ENCODE data around the gene MATK. TPM values are rescaled to one million over a fixed set of nuclear protein-coding genes. Genes with fewer than 3 reads are reported as not detected.

Gene MATK
- total and polyA plus RNA-seq, 2 donors (not counting 1 experiment from before 2014, with no cell fraction given): 1.3 to 8.2 TPM

GRCh38 chr19:3748965-3749364 is 37.2 kb downstream of the MATK start:
- H3K4me3 ChIP-seq (ENCODE audit: control extremely low read depth in 1 of 5, extremely low read depth in 1 of 5, insufficient read depth in 1 of 5, low read depth in 2 of 5, low read length in 4 of 5): no peak overlapping the region
- Mint-ChIP-seq H3K9me3 (ENCODE audit: insufficient read depth) (no peaks in the 10 kb centered on the region), H3K4me1 (no peaks in the 10 kb centered on the region), H3K27me3 (no peaks in the 10 kb centered on the region), H3K27ac (no peak overlapping the region), H3K4me3 (no peak overlapping the region)
- H3K9me3 ChIP-seq (ENCODE audit: control extremely low read depth in 1 of 3, control insufficient read depth in 2 of 3, insufficient read depth in 1 of 3, low read length in 2 of 3): peaks cover 0 to 6% (median 0%) of the 10 kb centered on the region in 3 donors
- H3K27ac ChIP-seq (ENCODE audit: low read length in 2 of 2): no peak overlapping the region
- ChIA-PET CTCF (interaction anchor here (1.1 kb wide), 1 partner anchor 73 kb away, joined by 3 read pairs; no protein-coding TSS in a partner anchor), POLR2A (no interaction called here)
- H3K27me3 ChIP-seq (replicated peaks in 1 of 4; ENCODE audit: control extremely low read depth in 1 of 4, control insufficient read depth in 3 of 4, insufficient read depth in 4 of 4, low read length in 3 of 4): no peaks in the 10 kb centered on the region
- DNase-seq: no peak
- peaks cover 15% of the 10 kb centered on the region for H4K20me1 ChIP-seq (ENCODE audit: control insufficient read depth, insufficient read depth, low read length, poor library complexity, severe bottlenecking)
- ATAC-seq (ENCODE audit: low read depth): no peak
- WGBS (ENCODE audit: insufficient coverage): 79% methylated on average over 3 of the region's 8 CpGs
- H3K36me3 ChIP-seq (replicated peaks in 1 of 2; ENCODE audit: control extremely low read depth in 1 of 2, control insufficient read depth in 1 of 2, extremely low read depth in 1 of 2, insufficient read depth in 2 of 2, low read length in 1 of 2): peaks cover 1 to 27% of the 10 kb centered on the region in 2 experiments
- no peak overlapping the region for H3K9ac ChIP-seq (ENCODE audit: low read length)
- H2AFZ ChIP-seq (ENCODE audit: insufficient read depth, low read depth, low read length, poor library complexity, severe bottlenecking): no peak overlapping the region
- no peak for TF ChIP-seq EZH2 (IDR thresholded peaks at IDR 0.05; ENCODE audit: borderline replicate concordance, insufficient read depth, low read depth, low read length, poor library complexity, severe bottlenecking)
- TF ChIP-seq, protein P1, sequence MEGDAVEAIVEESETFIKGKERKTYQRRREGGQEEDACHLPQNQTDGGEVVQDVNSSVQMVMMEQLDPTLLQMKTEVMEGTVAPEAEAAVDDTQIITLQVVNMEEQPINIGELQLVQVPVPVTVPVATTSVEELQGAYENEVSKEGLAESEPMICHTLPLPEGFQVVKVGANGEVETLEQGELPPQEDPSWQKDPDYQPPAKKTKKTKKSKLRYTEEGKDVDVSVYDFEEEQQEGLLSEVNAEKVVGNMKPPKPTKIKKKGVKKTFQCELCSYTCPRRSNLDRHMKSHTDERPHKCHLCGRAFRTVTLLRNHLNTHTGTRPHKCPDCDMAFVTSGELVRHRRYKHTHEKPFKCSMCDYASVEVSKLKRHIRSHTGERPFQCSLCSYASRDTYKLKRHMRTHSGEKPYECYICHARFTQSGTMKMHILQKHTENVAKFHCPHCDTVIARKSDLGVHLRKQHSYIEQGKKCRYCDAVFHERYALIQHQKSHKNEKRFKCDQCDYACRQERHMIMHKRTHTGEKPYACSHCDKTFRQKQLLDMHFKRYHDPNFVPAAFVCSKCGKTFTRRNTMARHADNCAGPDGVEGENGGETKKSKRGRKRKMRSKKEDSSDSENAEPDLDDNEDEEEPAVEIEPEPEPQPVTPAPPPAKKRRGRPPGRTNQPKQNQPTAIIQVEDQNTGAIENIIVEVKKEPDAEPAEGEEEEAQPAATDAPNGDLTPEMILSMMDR (IDR thresholded peaks at IDR 0.05): no peak
- intact Hi-C loops (cut with micrococcal nuclease): no loop called here
- no peak overlapping the region for H3K4me2 ChIP-seq (replicated peaks; ENCODE audit: low read depth, low read length, poor library complexity, severe bottlenecking)
- H3K79me2 ChIP-seq (ENCODE audit: control insufficient read depth, insufficient read depth, low read length): no peaks in the 10 kb centered on the region
- H3K4me1 ChIP-seq (ENCODE audit: control insufficient read depth in 2 of 2, insufficient read depth in 2 of 2, low read length in 2 of 2): no peaks in the 10 kb centered on the region

DNA sequence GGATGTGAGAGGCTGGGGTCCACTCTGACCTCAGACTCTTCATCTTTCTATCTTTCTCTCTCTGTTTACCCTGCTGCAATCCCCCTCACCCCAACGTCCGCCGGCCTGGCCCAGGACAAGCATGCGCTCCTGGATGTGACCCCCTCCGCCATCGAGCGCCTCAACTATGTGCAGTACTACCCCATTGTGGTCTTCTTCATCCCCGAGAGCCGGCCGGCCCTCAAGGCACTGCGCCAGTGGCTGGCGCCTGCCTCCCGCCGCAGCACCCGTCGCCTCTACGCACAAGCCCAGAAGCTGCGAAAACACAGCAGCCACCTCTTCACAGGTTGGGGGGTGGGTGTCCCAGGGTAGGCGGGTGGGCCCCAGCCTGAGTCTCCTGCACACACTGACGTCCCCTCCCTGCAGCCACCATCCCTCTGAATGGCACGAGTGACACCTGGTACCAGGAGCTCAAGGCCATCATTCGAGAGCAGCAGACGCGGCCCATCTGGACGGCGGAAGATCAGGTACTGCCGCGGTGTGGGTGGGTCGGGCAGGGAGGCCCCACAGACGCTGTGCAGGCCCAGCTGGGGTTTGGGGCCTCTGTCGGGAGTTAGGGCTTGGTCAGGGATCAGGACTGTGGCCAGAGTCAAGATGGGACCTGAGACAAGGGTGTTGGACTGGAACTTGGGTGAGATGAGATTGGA is 39.7 kb downstream of the MATK start:
- H3K4me3 Mint-ChIP-seq: no peak overlapping the region
- DNase-seq: no peak
- H3K9me3 Mint-ChIP-seq (ENCODE audit: insufficient read depth): no peaks in the 10 kb centered on the region
- Histone ChIP-seq H4K20me1 (ENCODE audit: control insufficient read depth, insufficient read depth, low read length, poor library complexity, severe bottlenecking) (peaks cover 9% of the 10 kb centered on the region), H3K27ac (ENCODE audit: low read length in 2 of 2) (no peak overlapping the region), H3K79me2 (ENCODE audit: control insufficient read depth, insufficient read depth, low read length) (no peaks in the 10 kb centered on the region), H3K9ac (ENCODE audit: low read length) (no peak overlapping the region), H3K9me3 (ENCODE audit: control extremely low read depth in 1 of 3, control insufficient read depth in 2 of 3, insufficient read depth in 1 of 3, low read length in 2 of 3) (peaks cover 0 to 6% (median 0%) of the 10 kb centered on the region in 3 donors), H3K4me2 (replicated peaks; ENCODE audit: low read depth, low read length, poor library complexity, severe bottlenecking) (no peak overlapping the region), H2AFZ (ENCODE audit: insufficient read depth, low read depth, low read length, poor library complexity, severe bottlenecking) (no peak overlapping the region), H3K27me3 (replicated peaks in 1 of 4; ENCODE audit: control extremely low read depth in 1 of 4, control insufficient read depth in 3 of 4, insufficient read depth in 4 of 4, low read length in 3 of 4) (no peaks in the 10 kb centered on the region), H3K36me3 (replicated peaks in 1 of 2; ENCODE audit: control extremely low read depth in 1 of 2, control insufficient read depth in 1 of 2, extremely low read depth in 1 of 2, insufficient read depth in 2 of 2, low read length in 1 of 2) (peaks cover 1 to 16% of the 10 kb centered on the region in 2 experiments), H3K4me1 (ENCODE audit: control insufficient read depth in 2 of 2, insufficient read depth in 2 of 2, low read length in 2 of 2) (no peaks in the 10 kb centered on the region), H3K4me3 (ENCODE audit: control extremely low read depth in 1 of 5, extremely low read depth in 1 of 5, insufficient read depth in 1 of 5, low read depth in 2 of 5, low read length in 4 of 5) (no peak overlapping the region)
- no peaks in the 10 kb centered on the region for H3K27me3 Mint-ChIP-seq
- 90% methylated on average over 31 of the region's 31 CpGs for WGBS (ENCODE audit: insufficient coverage)
- ATAC-seq (ENCODE audit: low read depth): no peak
- ChIA-PET CTCF (no interaction called here), POLR2A (interaction anchor here (0.7 kb wide), 2 partner anchors 212 to 553 kb away, joined by 11 to 12 read pairs; no protein-coding TSS in a partner anchor)
- H3K4me1 Mint-ChIP-seq: no peaks in the 10 kb centered on the region
- intact Hi-C loops (cut with micrococcal nuclease): no loop called here
- no peak for TF ChIP-seq EZH2 (IDR thresholded peaks at IDR 0.05; ENCODE audit: borderline replicate concordance, insufficient read depth, low read depth, low read length, poor library complexity, severe bottlenecking)
- TF ChIP-seq, protein P1 (IDR thresholded peaks at IDR 0.05): no peak
- H3K27ac Mint-ChIP-seq: no peak overlapping the region

Data from B cell (primary cell).